CD4-positive, alpha-beta T cell (primary cell): Measurements from ENCODE around the gene EFHB. TPM values are rescaled to one million over a fixed set of nuclear protein-coding genes. Genes with fewer than 3 reads are reported as not detected.

Experiments used
- total RNA-seq, 174 experiments: library from RNA in 2 of 174; stranded (reverse) in 2 of 174; gene quantifications; one replicate each; pipeline ENCODE4 v1.2.3 and lab custom pipeline; 2021 to 2026

EFHB gene
- total RNA-seq, 2 experiments from 2014 or later = 0.99 to 1.2 TPM

Other genes starting within 250 kb of the EFHB start
- 100 to 1,000 TPM; 120 to 125 TPM for gene RAB5A, start 12.9 kb upstream of the EFHB start, total RNA-seq
- not detected for gene PP2D1, start 78.0 kb upstream of the EFHB start, total RNA-seq
- gene KAT2B, start 106.2 kb upstream of the EFHB start, total RNA-seq = 10 to 100 TPM; 50.9 to 54.4 TPM